Endothelial cell of umbilical vein (primary cell): ENCODE data around the gene SIGLEC15. TPM values are rescaled to one million over a fixed set of nuclear protein-coding genes. Genes with fewer than 3 reads are reported as not detected.

Source experiments
- BruUV-seq: library from RNA; stranded (reverse); fragments of 400-500 nt; replicated peaks from 2 replicates; lab custom pipeline; 2021; lab: Mats Ljungman, UMichigan
- CTCF ChIA-PET: fragments of 300-600, 350-600 bp; sonication (Branson Sonifier 250); formaldehyde crosslinking; loops from one replicate; lab custom pipeline; 2021; ENCODE audit warnings: antibody characterized with exemption, inconsistent platforms; lab: Charles Lee
- POLR2A ChIA-PET: fragments of 300-600, 350-600 bp; sonication (Branson Sonifier 250); formaldehyde crosslinking; loops from one replicate; lab custom pipeline; 2021; ENCODE audit warnings: antibody characterized with exemption, inconsistent platforms; lab: Charles Lee
- DNase-seq: peaks from one replicate; pipeline ENCODE4 v3.0.0-alpha.2; 2011; ENCODE audit warnings: low read depth, low spot score
- FAIRE-seq: peaks from 2 replicates; lab custom pipeline; 2011; peaks lifted over from hg19 to GRCh38; lab: Jason Lieb, UNC
- H2AFZ ChIP-seq: 2 replicates; pipeline ENCODE4 v1.6.0; 2012; ENCODE audit warnings: low read depth, low read length, control low read depth, inconsistent platforms
- H3K27ac ChIP-seq: 2 replicates; pipeline ENCODE4 v1.5.1; 2011; ENCODE audit warnings: low read depth, mild to moderate bottlenecking, control low read depth, low read length, moderate library complexity; ENCODE audit not compliant: insufficient read depth
- H3K27me3 ChIP-seq, 2 experiments: 2 replicates each; pipeline versions ENCODE4 v1.6.0 to v1.6.1; 2011; ENCODE audit warnings: low read length in 2 of 2, mixed read lengths in 1 of 2; ENCODE audit not compliant: control insufficient read depth in 2 of 2, insufficient read depth in 2 of 2
- H3K36me3 ChIP-seq, 2 experiments: 2 replicates in 1 of 2; 3 replicates in 1 of 2; pipeline ENCODE4 v1.5.1; 2011; ENCODE audit warnings: low read length in 2 of 2, mild to moderate bottlenecking in 1 of 2, moderate library complexity in 1 of 2; ENCODE audit not compliant: control insufficient read depth in 2 of 2, insufficient read depth in 2 of 2; ENCODE audit errors: extremely low read depth in 1 of 2
- H3K4me1 ChIP-seq: 3 replicates; pipeline ENCODE4 v1.5.1; 2011; ENCODE audit warnings: mild to moderate bottlenecking, low read length; ENCODE audit not compliant: control insufficient read depth, insufficient read depth; ENCODE audit errors: extremely low read depth
- H3K4me2 ChIP-seq: 2 replicates; pipeline ENCODE4 v1.6.1; 2011; ENCODE audit warnings: low read length, control low read depth, mixed read lengths; ENCODE audit not compliant: insufficient read depth
- H3K4me3 ChIP-seq, 3 experiments: fragments of 200-600 bp in 1 of 3; sonication (generic), shearing (Covaris generic) in 1 of 3; replicated peaks in 1 of 3; 2 replicates each; pipeline ENCODE4 v1.5.1; 2011 to 2016; ENCODE audit warnings: control low read depth in 3 of 3, low read length in 3 of 3, mild to moderate bottlenecking in 2 of 3, inconsistent platforms in 1 of 3, low read depth in 1 of 3, moderate library complexity in 1 of 3; ENCODE audit not compliant: insufficient read depth in 1 of 3
- H3K79me2 ChIP-seq: 2 replicates; pipeline ENCODE4 v1.6.0; 2012; ENCODE audit warnings: low read length, inconsistent platforms; ENCODE audit not compliant: control insufficient read depth, insufficient read depth
- H3K9ac ChIP-seq: replicated peaks from 2 replicates; pipeline ENCODE3; 2011; ENCODE audit warnings: low read length, control low read depth; ENCODE audit not compliant: insufficient read depth; ENCODE audit errors: extremely low read depth
- H3K9me1 ChIP-seq: replicated peaks from 3 replicates; pipeline ENCODE4 v1.6.0; 2011; ENCODE audit warnings: mild to moderate bottlenecking, low read length; ENCODE audit not compliant: control insufficient read depth, insufficient read depth; ENCODE audit errors: extremely low read depth
- H3K9me3 ChIP-seq: replicated peaks from 2 replicates; pipeline ENCODE4 v1.5.1; 2012; ENCODE audit warnings: low read length, inconsistent platforms; ENCODE audit not compliant: control insufficient read depth, insufficient read depth
- H4K20me1 ChIP-seq: replicated peaks from 2 replicates; pipeline ENCODE3; 2011; ENCODE audit warnings: mild to moderate bottlenecking, low read length; ENCODE audit not compliant: control insufficient read depth, insufficient read depth; ENCODE audit errors: extremely low read depth
- FOS ChIP-seq: IDR thresholded peaks from 2 replicates; pipeline ENCODE4 v1.6.1; 2011; ENCODE audit warnings: mild to moderate bottlenecking, low read length, moderate library complexity, borderline replicate concordance; ENCODE audit not compliant: insufficient read depth
- GATA2 ChIP-seq: IDR thresholded peaks from 2 replicates; pipeline ENCODE4 v1.7.0; 2011; ENCODE audit warnings: low read depth, mild to moderate bottlenecking, moderate library complexity, mixed read lengths, low read length; ENCODE audit not compliant: insufficient read length, insufficient read depth
- JUN ChIP-seq: IDR thresholded peaks from 2 replicates; pipeline ENCODE4 v1.6.1; 2011; ENCODE audit warnings: borderline replicate concordance, low read depth; ENCODE audit not compliant: insufficient read length, insufficient read depth
- MYC ChIP-seq: IDR thresholded peaks from one replicate; pipeline ENCODE4 v1.6.1; 2011; ENCODE audit warnings: mild to moderate bottlenecking, low read depth, low read length
- POLR2A ChIP-seq: IDR thresholded peaks from 2 replicates; pipeline ENCODE4 v1.6.1; 2012; ENCODE audit warnings: low read depth, mild to moderate bottlenecking, control low read depth, low read length
- dilution Hi-C: fragments of 300-500 bp; cut with MboI; formaldehyde crosslinking; loops from one replicate; pipeline ENCODE4 v1.15.0; 2019; ENCODE audit warnings: low sequenced_read_pairs; ENCODE audit not compliant: extremely low pct_ligation_motif_present
- intact Hi-C: fragments of 100-400 bp; cut with micrococcal nuclease; formaldehyde crosslinking; loops from one replicate; pipeline ENCODE4 v1.10.0; 2022
- polyA plus RNA-seq, 4 experiments: library from polyadenylated mRNA; depleted of rRNA in 3 of 4; stranded (reverse) in 3 of 4; unstranded in 1 of 4; fragments of >200 nt; gene quantifications; 2 replicates each; pipeline versions ENCODE4 v1.2.1 to v1.2.3, GENCODE V29; 2011 to 2012; ENCODE audit warnings: missing spikeins in 1 of 4
- total RNA-seq: library from RNA; stranded (reverse); gene quantifications from 2 replicates; pipeline ENCODE4 v1.2.3, GENCODE V29; 2021
- TF ChIP-seq, protein P1 (sequence below): IDR thresholded peaks from 2 replicates; pipeline ENCODE4 v1.6.1; 2011; ENCODE audit not compliant: insufficient read depth, insufficient read length
- TF ChIP-seq, protein P2 (sequence below), 2 donors: IDR thresholded peaks; 1 replicate in 1 of 2; 2 replicates in 1 of 2; pipeline ENCODE4 v1.5.1; 2011; ENCODE audit warnings: low read length in 2 of 2, mild to moderate bottlenecking in 2 of 2, moderate library complexity in 2 of 2, control low read depth in 1 of 2, inconsistent platforms in 1 of 2, low read depth in 1 of 2; ENCODE audit not compliant: insufficient read depth in 1 of 2; ENCODE audit errors: extremely low read depth in 1 of 2

SIGLEC15 gene
- total and polyA plus RNA-seq, 2 donors (not counting 3 experiments of a cell fraction or from before 2014, with no cell fraction given), result not detected

DNA sequence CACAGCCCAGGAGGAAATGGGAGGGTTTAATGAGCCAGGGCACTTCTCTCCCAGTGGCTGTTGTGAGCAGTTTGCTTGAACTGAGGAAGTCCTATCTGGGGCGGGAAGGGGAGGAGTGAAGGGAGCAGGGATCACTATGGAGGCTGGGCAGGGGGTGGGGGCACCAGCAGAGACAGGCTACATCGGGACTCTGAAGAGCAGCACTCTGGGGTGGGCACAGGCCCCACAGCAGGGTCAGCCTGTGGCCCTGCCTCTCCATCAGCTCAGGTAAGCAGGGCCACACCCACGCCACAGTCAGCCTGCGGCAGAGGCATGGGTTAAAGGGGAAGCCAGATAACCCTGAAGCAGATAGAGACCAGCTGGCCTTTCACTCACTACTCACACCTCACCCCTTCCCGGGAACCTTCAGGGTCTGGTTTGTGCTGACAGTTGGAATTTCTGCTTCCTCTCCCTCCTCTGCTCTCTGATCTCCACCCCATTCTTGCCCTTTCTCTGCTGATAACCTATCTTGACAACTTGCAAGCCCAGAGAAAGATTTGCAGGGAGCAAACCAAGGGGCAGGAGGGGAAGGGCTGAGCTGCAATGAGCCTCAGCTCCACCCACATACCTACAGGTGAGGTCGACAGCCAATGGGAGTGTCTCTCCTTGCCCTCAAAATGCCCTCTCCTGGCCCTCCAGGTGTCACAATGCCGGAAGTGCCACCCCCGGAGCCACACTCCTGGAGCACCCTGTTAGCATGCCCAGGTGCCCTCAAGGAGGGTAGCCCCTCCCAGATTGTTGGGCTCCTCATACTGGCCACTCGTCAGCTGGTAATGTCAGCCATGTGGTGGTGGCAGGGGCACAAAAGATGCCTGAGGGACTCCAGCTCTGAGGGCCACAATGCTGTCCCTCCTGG, 3.7 kb downstream of the SIGLEC15 start:
- TF ChIP-seq MYC, result no peak
- TF ChIP-seq FOS, result no peak
- TF ChIP-seq, protein P1, sequence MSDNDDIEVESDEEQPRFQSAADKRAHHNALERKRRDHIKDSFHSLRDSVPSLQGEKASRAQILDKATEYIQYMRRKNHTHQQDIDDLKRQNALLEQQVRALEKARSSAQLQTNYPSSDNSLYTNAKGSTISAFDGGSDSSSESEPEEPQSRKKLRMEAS, result no peak
- TF ChIP-seq, protein P2, sequence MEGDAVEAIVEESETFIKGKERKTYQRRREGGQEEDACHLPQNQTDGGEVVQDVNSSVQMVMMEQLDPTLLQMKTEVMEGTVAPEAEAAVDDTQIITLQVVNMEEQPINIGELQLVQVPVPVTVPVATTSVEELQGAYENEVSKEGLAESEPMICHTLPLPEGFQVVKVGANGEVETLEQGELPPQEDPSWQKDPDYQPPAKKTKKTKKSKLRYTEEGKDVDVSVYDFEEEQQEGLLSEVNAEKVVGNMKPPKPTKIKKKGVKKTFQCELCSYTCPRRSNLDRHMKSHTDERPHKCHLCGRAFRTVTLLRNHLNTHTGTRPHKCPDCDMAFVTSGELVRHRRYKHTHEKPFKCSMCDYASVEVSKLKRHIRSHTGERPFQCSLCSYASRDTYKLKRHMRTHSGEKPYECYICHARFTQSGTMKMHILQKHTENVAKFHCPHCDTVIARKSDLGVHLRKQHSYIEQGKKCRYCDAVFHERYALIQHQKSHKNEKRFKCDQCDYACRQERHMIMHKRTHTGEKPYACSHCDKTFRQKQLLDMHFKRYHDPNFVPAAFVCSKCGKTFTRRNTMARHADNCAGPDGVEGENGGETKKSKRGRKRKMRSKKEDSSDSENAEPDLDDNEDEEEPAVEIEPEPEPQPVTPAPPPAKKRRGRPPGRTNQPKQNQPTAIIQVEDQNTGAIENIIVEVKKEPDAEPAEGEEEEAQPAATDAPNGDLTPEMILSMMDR (IDR thresholded peaks at IDR 0.05; ENCODE audit: extremely low read depth in 1 of 2, insufficient read depth in 1 of 2, low read depth in 1 of 2, low read length in 2 of 2), result no peak
- TF ChIP-seq POLR2A, result no peak
- TF ChIP-seq JUN, result no peak
- no peak for TF ChIP-seq GATA2
- dilution Hi-C loops, result no loop called here
- Histone ChIP-seq H2AFZ (peak overlapping the region; percentile 27), H3K9ac (no peak overlapping the region), H3K9me1 (no peaks in the 10 kb centered on the region), H3K36me3 (no peaks in the 10 kb centered on the region), H3K4me1 (peaks cover 4% of the 10 kb centered on the region), H3K9me3 (no peaks in the 10 kb centered on the region), H3K4me2 (no peak overlapping the region), H3K79me2 (no peaks in the 10 kb centered on the region), H3K4me3 (no peak overlapping the region), H3K27ac (no peak overlapping the region), H4K20me1 (no peaks in the 10 kb centered on the region), H3K27me3 (peaks cover 3 to 5% of the 10 kb centered on the region in 2 experiments)
- DNase-seq (no peak), FAIRE-seq (no peak)
- intact Hi-C loops, result no loop called here
- ChIA-PET CTCF (interaction anchor here (1.3 to 2.6 kb wide), 2 partner anchors 106 to 164 kb away, joined by 3 to 14 read pairs; partner anchors contain the start of gene SLC14A1), POLR2A (no interaction called here)
- no TSS peak for BruUV-seq
